ENCODE results near the gene NKIRAS2.
"Not testable (repeated sequence)": the region's sequence is repeated elsewhere in the genome, so short reads cannot be mapped to it uniquely, and the experiment has no call there.

GRCh38 chr17:42020845-42021244, 955 bp downstream of the NKIRAS2 start:
- TF ChIP-seq, protein P1, sequence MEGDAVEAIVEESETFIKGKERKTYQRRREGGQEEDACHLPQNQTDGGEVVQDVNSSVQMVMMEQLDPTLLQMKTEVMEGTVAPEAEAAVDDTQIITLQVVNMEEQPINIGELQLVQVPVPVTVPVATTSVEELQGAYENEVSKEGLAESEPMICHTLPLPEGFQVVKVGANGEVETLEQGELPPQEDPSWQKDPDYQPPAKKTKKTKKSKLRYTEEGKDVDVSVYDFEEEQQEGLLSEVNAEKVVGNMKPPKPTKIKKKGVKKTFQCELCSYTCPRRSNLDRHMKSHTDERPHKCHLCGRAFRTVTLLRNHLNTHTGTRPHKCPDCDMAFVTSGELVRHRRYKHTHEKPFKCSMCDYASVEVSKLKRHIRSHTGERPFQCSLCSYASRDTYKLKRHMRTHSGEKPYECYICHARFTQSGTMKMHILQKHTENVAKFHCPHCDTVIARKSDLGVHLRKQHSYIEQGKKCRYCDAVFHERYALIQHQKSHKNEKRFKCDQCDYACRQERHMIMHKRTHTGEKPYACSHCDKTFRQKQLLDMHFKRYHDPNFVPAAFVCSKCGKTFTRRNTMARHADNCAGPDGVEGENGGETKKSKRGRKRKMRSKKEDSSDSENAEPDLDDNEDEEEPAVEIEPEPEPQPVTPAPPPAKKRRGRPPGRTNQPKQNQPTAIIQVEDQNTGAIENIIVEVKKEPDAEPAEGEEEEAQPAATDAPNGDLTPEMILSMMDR (conservative IDR thresholded peaks at IDR 0.05 in 1 of 2, IDR thresholded peaks at IDR 0.05 in 1 of 2; ENCODE audit: low read depth in 1 of 2, low read length in 2 of 2) = not testable (repeated sequence)
- not testable (repeated sequence) for TF ChIP-seq EZH2 (IDR thresholded peaks at IDR 0.05; ENCODE audit: low read length, missing control alignments)
